Fibroblast of the aortic adventitia (primary cell): ENCODE data around the gene IRS2. TPM values are rescaled to one million over a fixed set of nuclear protein-coding genes. Genes with fewer than 3 reads are reported as not detected.

ENCODE experiments used
- DNase-seq: peaks from one replicate; pipeline ENCODE4 v3.0.0-alpha.2; 2010; ENCODE audit warnings: low read depth
- H3K4me3 ChIP-seq: 2 replicates; pipeline ENCODE4 v1.5.1; 2011; ENCODE audit warnings: low read depth, mild to moderate bottlenecking, control low read depth, low read length, moderate library complexity
- total RNA-seq: library from RNA; depleted of rRNA; stranded (reverse); fragments of >200 nt; gene quantifications from 2 replicates; pipeline ENCODE4 v1.2.3, GENCODE V29; 2012; ENCODE audit warnings: low replicate concordance
- TF ChIP-seq, protein P1 (sequence below): IDR thresholded peaks from 2 replicates; pipeline ENCODE4 v1.5.1; 2011; ENCODE audit warnings: mild to moderate bottlenecking, low read length, control low read depth, inconsistent platforms; ENCODE audit not compliant: insufficient read depth

The IRS2 gene
- total RNA-seq, 1 donor: 4.3 TPM

DNA sequence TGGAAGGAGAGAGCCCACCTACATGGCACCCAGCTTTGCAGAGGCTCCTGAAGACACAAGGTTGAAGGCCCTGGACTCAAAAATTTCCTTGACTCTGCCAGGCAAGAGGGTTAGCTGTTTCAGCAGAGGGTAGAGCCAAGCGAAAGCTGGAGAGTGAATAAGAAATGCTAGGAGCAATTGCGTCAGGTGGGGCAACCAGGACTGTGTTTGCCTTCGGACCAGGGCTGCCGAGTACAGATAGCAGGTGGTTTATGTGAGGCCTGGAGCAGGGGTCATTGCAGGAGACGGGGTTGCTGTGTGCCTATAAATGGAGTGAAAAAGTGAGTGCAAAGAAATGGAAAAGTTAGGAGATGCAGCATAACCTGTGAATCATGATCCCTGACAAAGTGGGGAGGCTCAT is 59.1 kb downstream of the IRS2 start:
- no peak overlapping the region for H3K4me3 ChIP-seq
- TF ChIP-seq, protein P1, sequence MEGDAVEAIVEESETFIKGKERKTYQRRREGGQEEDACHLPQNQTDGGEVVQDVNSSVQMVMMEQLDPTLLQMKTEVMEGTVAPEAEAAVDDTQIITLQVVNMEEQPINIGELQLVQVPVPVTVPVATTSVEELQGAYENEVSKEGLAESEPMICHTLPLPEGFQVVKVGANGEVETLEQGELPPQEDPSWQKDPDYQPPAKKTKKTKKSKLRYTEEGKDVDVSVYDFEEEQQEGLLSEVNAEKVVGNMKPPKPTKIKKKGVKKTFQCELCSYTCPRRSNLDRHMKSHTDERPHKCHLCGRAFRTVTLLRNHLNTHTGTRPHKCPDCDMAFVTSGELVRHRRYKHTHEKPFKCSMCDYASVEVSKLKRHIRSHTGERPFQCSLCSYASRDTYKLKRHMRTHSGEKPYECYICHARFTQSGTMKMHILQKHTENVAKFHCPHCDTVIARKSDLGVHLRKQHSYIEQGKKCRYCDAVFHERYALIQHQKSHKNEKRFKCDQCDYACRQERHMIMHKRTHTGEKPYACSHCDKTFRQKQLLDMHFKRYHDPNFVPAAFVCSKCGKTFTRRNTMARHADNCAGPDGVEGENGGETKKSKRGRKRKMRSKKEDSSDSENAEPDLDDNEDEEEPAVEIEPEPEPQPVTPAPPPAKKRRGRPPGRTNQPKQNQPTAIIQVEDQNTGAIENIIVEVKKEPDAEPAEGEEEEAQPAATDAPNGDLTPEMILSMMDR: no peak
- no peak for DNase-seq

GRCh38 chr13:109725995-109726637 is 60.3 kb downstream of the IRS2 start:
- no peak for DNase-seq
- TF ChIP-seq, protein P1: no peak
- no peak overlapping the region for H3K4me3 ChIP-seq

DNA sequence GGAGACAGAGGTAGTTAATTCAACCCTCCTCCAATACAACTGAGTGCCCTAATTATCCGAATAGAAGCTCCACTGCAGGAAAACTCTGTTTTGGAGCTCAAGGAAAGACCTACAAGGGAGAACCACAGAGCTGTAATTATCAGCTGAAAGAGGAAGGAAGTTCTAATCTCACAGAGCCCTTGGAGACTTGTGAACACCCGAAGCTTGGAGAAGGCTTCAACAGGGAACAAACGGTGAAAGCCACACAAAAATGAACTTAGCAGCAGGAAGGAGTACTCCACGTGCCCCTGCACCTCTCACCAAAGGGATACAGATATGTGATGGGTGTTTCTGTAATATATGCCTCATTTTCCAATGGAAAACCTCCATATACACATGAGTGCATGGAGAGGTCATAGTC is 61.1 kb downstream of the IRS2 start:
- TF ChIP-seq, protein P1: no peak
- no peak for DNase-seq

GRCh38 chr13:109724603-109725002 is 61.8 kb downstream of the IRS2 start:
- no peak for DNase-seq
- H3K4me3 ChIP-seq: no peak overlapping the region
- TF ChIP-seq, protein P1: no peak

More for the DNA sequence above, 61.1 kb downstream of the IRS2 start:
- H3K4me3 ChIP-seq: no peak overlapping the region

DNA sequence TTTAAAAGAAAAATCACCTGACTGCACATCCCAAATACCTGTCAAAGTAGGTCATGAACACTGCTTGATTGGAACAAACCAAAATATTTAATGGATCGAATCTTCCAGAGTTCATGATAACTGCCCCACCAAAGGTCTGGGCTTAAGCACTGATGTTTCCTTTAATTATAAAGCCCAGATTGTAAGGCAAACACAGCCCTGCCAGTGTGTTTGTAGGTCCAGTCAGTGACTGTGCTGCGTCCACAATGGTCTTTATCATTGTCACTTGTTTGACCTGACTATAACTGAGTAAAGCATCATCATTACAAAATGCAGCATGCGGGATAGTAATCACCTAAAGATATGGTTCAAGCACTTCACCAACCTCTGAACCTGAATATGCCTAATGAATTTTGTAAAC is 63.3 kb downstream of the IRS2 start:
- TF ChIP-seq, protein P1: no peak
- no peak overlapping the region for H3K4me3 ChIP-seq
- DNase-seq: no peak

DNA sequence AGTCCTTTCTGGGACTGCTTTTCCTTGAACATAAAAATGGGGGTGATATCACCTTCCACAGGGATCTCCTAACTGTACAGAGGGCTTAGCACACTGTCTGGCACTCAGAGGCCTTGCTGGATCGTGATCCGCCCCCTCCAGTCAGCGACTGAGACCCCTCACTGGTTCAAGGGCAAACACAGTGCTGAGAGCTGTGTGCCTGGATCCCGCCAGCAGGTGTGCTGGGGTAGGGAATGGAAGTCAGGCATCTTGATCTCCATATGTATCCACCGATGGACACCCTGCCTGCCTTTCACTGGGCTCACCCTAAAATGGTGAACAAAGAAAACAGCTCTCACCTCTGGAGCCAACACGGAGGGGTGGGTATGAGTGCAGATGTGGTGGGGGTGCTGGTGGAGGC is 64.3 kb downstream of the IRS2 start:
- no peak for DNase-seq
- TF ChIP-seq, protein P1: no peak
- H3K4me3 ChIP-seq: no peak overlapping the region

- TF ChIP-seq, protein P1: no peak
Observed at GRCh38 chr13:109720758-109721184, 65.6 kb downstream of the IRS2 start.

More at GRCh38 chr13:109720758-109721184, 65.6 kb downstream of the IRS2 start:
- H3K4me3 ChIP-seq: no peak overlapping the region
- no peak for DNase-seq
